ENCODE measurements around the gene LRMDA. TPM values are rescaled to one million over a fixed set of nuclear protein-coding genes. Genes with fewer than 3 reads are reported as not detected.

The LRMDA gene
- total RNA-seq, 4 donors from 2014 or later = 0.76 to 6.4 (median 1.3) TPM

DNA sequence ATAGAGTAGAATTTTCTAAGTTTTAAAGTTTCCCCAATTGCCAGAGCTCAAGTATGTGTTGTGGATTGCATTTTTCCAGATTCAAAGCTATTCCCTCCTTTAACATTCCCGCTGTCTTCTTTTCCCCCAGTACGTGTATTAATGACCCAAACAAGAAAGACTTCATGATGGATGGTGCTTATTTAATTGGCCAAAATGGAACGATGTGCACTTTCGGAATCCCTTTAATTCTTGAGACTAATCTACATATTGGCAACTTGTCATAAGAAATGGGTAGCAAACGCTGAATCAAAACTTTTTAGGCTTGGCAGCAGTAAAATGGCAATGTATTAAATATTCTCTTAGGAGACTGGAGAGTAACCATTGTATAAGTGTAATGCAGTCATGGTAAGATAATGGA is 753.2 kb downstream of the LRMDA start:
- no peak overlapping the region for H3K4me3 ChIP-seq (ENCODE audit: low read depth, poor library complexity, severe bottlenecking)
- TF ChIP-seq POLR2A (IDR thresholded peaks at IDR 0.05) = no peak
- no peak for TF ChIP-seq CTCF (IDR thresholded peaks at IDR 0.05)
- intact Hi-C loops (cut with DNase I; ENCODE audit: low total_unique reads) = no loop called here
- WGBS, 2 donors = 79 to 88% methylated on average over 5 of the region's 5 CpGs
- no peak for DNase-seq (ENCODE audit: low spot score in 2 of 2)

DNA sequence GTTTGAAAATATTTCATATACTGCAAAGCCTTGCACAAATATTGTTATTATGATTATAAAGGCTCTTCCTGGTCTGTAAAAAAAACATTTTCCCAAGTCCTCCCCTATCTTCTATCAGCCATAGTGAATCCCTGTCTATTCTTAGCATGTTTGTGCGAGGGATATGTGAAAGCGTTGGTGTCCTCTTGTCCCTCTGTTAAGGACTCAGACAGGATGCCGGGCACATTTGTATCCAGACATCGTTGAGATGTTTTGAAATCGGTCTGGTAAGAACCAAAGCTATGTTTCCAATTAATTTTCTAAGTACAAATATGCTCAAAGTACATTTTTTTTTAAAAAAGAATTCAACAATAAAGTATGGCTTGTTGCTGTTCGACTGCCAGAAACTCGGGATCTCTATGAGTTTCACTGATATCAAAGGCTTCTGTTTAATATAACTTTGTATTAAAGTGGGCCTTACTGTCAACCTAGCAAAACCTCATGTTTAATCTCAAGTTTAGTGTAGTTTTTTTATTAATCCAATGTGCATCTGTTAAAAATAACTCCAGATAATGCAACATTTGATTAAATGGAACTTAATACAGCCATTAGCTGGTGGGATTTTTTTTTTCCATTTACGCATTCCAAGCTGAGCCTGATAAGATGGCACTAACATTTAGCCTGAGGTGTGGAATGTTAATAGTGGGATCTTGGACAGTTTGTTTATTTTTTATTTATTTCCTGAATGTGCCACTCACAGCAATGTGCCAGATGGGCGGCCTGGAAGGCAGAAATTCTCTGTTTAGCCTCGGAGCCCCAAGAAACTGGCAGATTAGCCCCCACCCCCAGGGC is 754.3 kb downstream of the LRMDA start:
- intact Hi-C loops (cut with DNase I; ENCODE audit: low total_unique reads) = no loop called here
- 57 to 59% methylated on average over 10 of the region's 10 CpGs for WGBS, 2 donors
- DNase-seq (ENCODE audit: low spot score in 2 of 2) = no peak
- TF ChIP-seq CTCF (IDR thresholded peaks at IDR 0.05) = no peak
- no peak for TF ChIP-seq POLR2A (IDR thresholded peaks at IDR 0.05)
- H3K4me3 ChIP-seq (ENCODE audit: low read depth, poor library complexity, severe bottlenecking) = no peak overlapping the region

DNA sequence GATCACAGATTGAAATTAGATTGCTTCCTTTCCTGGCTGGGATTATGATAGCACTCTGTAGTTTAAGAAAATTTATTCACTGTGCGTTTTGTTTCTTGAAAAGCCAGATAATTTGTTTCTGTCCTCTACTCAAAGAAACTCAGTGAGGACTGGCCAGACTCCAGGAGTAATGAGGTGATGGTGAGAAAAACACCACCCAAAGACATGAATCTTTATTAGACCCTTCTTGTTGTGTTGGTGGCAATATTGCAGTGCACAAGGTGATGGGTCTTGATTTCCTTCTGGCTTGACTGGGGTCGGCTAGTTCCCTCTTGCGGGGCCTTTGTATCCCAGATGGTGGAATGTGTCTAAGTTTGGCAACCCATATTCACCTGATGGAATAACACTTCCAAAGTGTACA is 756.8 kb downstream of the LRMDA start:
- intact Hi-C loops (cut with DNase I; ENCODE audit: low total_unique reads) = no loop called here
- no peak for DNase-seq (ENCODE audit: low spot score in 2 of 2)
- H3K4me3 ChIP-seq (ENCODE audit: low read depth, poor library complexity, severe bottlenecking) = no peak overlapping the region
- TF ChIP-seq POLR2A (IDR thresholded peaks at IDR 0.05) (no peak), CTCF (IDR thresholded peaks at IDR 0.05) (no peak)
- 85 to 89% methylated on average over 3 of the region's 3 CpGs for WGBS, 2 donors

GRCh38 chr10:76190634-76191270 is 759.3 kb downstream of the LRMDA start:
- DNase-seq (ENCODE audit: low spot score in 2 of 2) = no peak
- TF ChIP-seq CTCF (IDR thresholded peaks at IDR 0.05) = no peak
- TF ChIP-seq POLR2A (IDR thresholded peaks at IDR 0.05) = no peak
- no peak overlapping the region for H3K4me3 ChIP-seq (ENCODE audit: low read depth, poor library complexity, severe bottlenecking)
- intact Hi-C loops (cut with DNase I; ENCODE audit: low total_unique reads) = no loop called here
- WGBS, 2 donors = 53 to 58% methylated on average over 8 of the region's 8 CpGs

DNA sequence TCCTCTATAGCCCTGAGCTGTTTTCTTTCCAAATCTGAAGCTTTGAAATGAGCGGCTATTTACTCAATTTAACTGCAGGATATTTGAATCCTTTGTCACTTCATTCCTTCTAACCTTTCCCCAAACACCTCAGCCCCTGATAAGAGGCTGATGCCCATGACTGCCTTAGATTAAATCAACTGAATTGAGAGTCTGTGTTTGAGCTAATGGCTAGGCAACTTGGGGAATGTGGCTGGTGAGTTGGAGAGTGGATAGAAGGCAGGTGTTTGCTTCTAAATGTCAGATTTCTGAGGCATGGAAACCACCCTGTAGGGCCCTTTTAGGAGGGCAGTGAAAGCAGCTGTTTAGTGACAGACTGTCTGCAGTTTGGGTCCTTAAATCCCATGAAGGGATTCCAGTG is 759.9 kb downstream of the LRMDA start:
- H3K4me3 ChIP-seq (ENCODE audit: low read depth, poor library complexity, severe bottlenecking) = no peak overlapping the region
- intact Hi-C loops (cut with DNase I; ENCODE audit: low total_unique reads) = no loop called here
- TF ChIP-seq POLR2A (IDR thresholded peaks at IDR 0.05) (no peak), CTCF (IDR thresholded peaks at IDR 0.05) (no peak)
- DNase-seq (ENCODE audit: low spot score in 2 of 2) = no peak
- WGBS, 2 donors = 66 to 77% methylated on average over 1 of the region's 1 CpG
